Measurements from ENCODE around the gene TLCD3B. TPM values are rescaled to one million over a fixed set of nuclear protein-coding genes. Genes with fewer than 3 reads are reported as not detected.
A peak's percentile ranks its signal among the peaks of the same experiment; 100 is the strongest.

TLCD3B gene
- total and polyA plus RNA-seq, 4 donors, result 0.03 to 0.43 TPM; not detected in 2

- TF ChIP-seq, protein P1, sequence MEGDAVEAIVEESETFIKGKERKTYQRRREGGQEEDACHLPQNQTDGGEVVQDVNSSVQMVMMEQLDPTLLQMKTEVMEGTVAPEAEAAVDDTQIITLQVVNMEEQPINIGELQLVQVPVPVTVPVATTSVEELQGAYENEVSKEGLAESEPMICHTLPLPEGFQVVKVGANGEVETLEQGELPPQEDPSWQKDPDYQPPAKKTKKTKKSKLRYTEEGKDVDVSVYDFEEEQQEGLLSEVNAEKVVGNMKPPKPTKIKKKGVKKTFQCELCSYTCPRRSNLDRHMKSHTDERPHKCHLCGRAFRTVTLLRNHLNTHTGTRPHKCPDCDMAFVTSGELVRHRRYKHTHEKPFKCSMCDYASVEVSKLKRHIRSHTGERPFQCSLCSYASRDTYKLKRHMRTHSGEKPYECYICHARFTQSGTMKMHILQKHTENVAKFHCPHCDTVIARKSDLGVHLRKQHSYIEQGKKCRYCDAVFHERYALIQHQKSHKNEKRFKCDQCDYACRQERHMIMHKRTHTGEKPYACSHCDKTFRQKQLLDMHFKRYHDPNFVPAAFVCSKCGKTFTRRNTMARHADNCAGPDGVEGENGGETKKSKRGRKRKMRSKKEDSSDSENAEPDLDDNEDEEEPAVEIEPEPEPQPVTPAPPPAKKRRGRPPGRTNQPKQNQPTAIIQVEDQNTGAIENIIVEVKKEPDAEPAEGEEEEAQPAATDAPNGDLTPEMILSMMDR (IDR thresholded peaks at IDR 0.05; ENCODE audit: control extremely low read depth, extremely low read depth), result no peak
- 84 to 85% methylated on average over 4 of the region's 4 CpGs for WGBS, 2 donors
- peak overlapping the region in 1 of 2 donors; percentile 17 for H3K27ac ChIP-seq (ENCODE audit: low read depth in 1 of 2, low read length in 1 of 2)
Observed at GRCh38 chr16:30060346-30060745, 29.3 kb upstream of the TLCD3B start.

DNA sequence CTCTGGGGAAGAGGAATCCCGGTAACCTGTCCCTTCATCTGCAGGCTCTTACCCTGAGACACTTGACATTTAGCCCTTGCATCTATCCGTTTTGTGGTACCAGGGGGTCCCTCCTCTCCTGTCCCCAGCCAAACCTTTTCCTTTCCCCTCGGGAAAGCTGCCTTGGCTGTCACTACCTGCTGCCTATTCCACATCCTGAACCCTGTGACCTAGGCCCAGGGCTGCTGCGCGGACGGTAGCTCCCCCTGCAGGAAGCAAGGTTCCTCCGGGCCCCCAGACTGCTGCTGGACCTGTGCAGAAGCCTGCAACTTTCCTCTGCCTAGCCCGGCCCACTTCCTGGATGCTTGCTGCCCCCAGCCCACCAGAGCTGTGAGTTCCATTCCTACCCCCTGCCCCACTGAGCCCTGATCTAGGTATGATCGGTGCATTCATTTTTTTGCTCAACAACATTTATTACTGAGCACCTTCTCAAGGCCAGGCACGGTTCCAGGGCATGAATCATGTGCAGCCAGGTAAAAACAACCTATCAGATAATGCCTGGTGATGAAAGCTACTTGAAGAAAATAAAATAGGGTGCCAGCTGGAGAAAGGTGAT is 24.0 kb upstream of the TLCD3B start:
- DNase-seq (no peak), ATAC-seq (ENCODE audit: insufficient read depth, low FRiP score) (no peak)
- 38 to 44% methylated on average over 10 of the region's 10 CpGs for WGBS, 2 donors
- Histone ChIP-seq H3K27ac (ENCODE audit: low read depth in 1 of 2, low read length in 1 of 2) (no peak overlapping the region), H3K4me3 (no peak overlapping the region), H3K36me3 (ENCODE audit: control insufficient read depth in 4 of 4, insufficient read depth in 4 of 4, low read length in 4 of 4) (peaks cover 0 to 4% (median 2%) of the 10 kb centered on the region in 4 donors), H3K9ac (ENCODE audit: insufficient read depth in 1 of 2, low read length in 2 of 2) (no peak overlapping the region), H3K27me3 (ENCODE audit: control insufficient read depth in 3 of 3, insufficient read depth in 3 of 3, low read length in 2 of 3) (no peaks in the 10 kb centered on the region), H3K9me3 (ENCODE audit: control insufficient read depth in 4 of 4, insufficient read depth in 3 of 4, low read length in 3 of 4) (no peaks in the 10 kb centered on the region), H3K4me1 (ENCODE audit: control insufficient read depth in 5 of 5, insufficient read depth in 5 of 5, low read length in 5 of 5) (peaks cover 0 to 12% (median 5%) of the 10 kb centered on the region in 5 donors)
- TF ChIP-seq, protein P1 (IDR thresholded peaks at IDR 0.05; ENCODE audit: control extremely low read depth, extremely low read depth), result peak; percentile 5

More at GRCh38 chr16:30060346-30060745, 29.3 kb upstream of the TLCD3B start:
- Histone ChIP-seq H3K9ac (ENCODE audit: insufficient read depth in 1 of 2, low read length in 2 of 2) (peak overlapping the region; percentile 28 to 46), H3K9me3 (ENCODE audit: control insufficient read depth in 4 of 4, insufficient read depth in 3 of 4, low read length in 3 of 4) (no peaks in the 10 kb centered on the region), H3K27me3 (ENCODE audit: control insufficient read depth in 3 of 3, insufficient read depth in 3 of 3, low read length in 2 of 3) (no peaks in the 10 kb centered on the region), H3K4me3 (no peak overlapping the region), H3K4me1 (ENCODE audit: control insufficient read depth in 5 of 5, insufficient read depth in 5 of 5, low read length in 5 of 5) (peaks cover 6 to 23% (median 8%) of the 10 kb centered on the region in 5 donors), H3K36me3 (ENCODE audit: control insufficient read depth in 4 of 4, insufficient read depth in 4 of 4, low read length in 4 of 4) (peaks cover 0 to 4% (median 2%) of the 10 kb centered on the region in 4 donors)
- DNase-seq, result peak in 2 of 3 donors; percentile 55 to 69
- ATAC-seq (ENCODE audit: insufficient read depth, low FRiP score), result no peak

- Histone ChIP-seq H3K4me3 (no peak overlapping the region), H3K27ac (ENCODE audit: low read depth in 1 of 2, low read length in 1 of 2) (no peak overlapping the region), H3K9ac (ENCODE audit: insufficient read depth in 1 of 2, low read length in 2 of 2) (peak overlapping the region in 1 of 2 donors; percentile 5), H3K4me1 (ENCODE audit: control insufficient read depth in 5 of 5, insufficient read depth in 5 of 5, low read length in 5 of 5) (peaks cover 0 to 11% (median 3%) of the 10 kb centered on the region in 5 donors), H3K27me3 (ENCODE audit: control insufficient read depth in 3 of 3, insufficient read depth in 3 of 3, low read length in 2 of 3) (no peaks in the 10 kb centered on the region), H3K36me3 (ENCODE audit: control insufficient read depth in 4 of 4, insufficient read depth in 4 of 4, low read length in 4 of 4) (peaks cover 0 to 3% (median 1%) of the 10 kb centered on the region in 4 donors), H3K9me3 (ENCODE audit: control insufficient read depth in 4 of 4, insufficient read depth in 3 of 4, low read length in 3 of 4) (no peaks in the 10 kb centered on the region)
- no peak for DNase-seq
- TF ChIP-seq, protein P1 (IDR thresholded peaks at IDR 0.05; ENCODE audit: control extremely low read depth, extremely low read depth), result no peak
- no peak for ATAC-seq (ENCODE audit: insufficient read depth, low FRiP score)
- 89 to 94% methylated on average over 8 of the region's 8 CpGs for WGBS, 2 donors
Observed at GRCh38 chr16:30054451-30054850, 23.4 kb upstream of the TLCD3B start.

All from lung (tissue), 12 donors.